ENCODE results near the gene MRPL23.

Gene MRPL23

GRCh38 chr11:1968454-1969002, 21.4 kb downstream of the MRPL23 start:
- Histone ChIP-seq H2BK5ac (ENCODE audit: low read depth, low read length, poor library complexity, severe bottlenecking) (no peak overlapping the region), H2BK12ac (ENCODE audit: low read length in 2 of 2) (no peak overlapping the region), H3K79me1 (replicated peaks; ENCODE audit: low read length, poor library complexity, severe bottlenecking) (no peaks in the 10 kb centered on the region), H3K9ac (ENCODE audit: low read length) (no peak overlapping the region), H3K9me3 (ENCODE audit: control insufficient read depth, low read length) (no peaks in the 10 kb centered on the region), H3K14ac (ENCODE audit: low read length in 2 of 2) (no peak overlapping the region), H2AFZ (ENCODE audit: low read depth, low read length) (no peak overlapping the region), H3K36me3 (ENCODE audit: control insufficient read depth in 1 of 2, insufficient read depth in 2 of 2, low read depth in 1 of 2, low read length in 2 of 2) (no peaks in the 10 kb centered on the region), H2AK5ac (ENCODE audit: low read length, severe bottlenecking) (no peak overlapping the region), H3K27me3 (ENCODE audit: control insufficient read depth in 1 of 2, insufficient read depth in 1 of 2, low read length in 2 of 2) (no peaks in the 10 kb centered on the region), H3K4me3 (ENCODE audit: insufficient read depth in 1 of 2, low read depth in 1 of 2, low read length in 2 of 2) (no peak overlapping the region), H3K4me2 (ENCODE audit: low read length, poor library complexity, severe bottlenecking) (no peak overlapping the region), H2BK15ac (ENCODE audit: low read depth, poor library complexity, severe bottlenecking) (no peak overlapping the region), H2BK120ac (ENCODE audit: low read depth, low read length) (peak overlapping the region; percentile 34), H4K8ac (ENCODE audit: low read length) (peak overlapping the region; percentile 85), H4K91ac (ENCODE audit: low read length) (peak overlapping the region; percentile 68), H3K27ac (ENCODE audit: low read length, poor library complexity, severe bottlenecking) (no peak overlapping the region), H3K4me1 (ENCODE audit: control insufficient read depth, insufficient read depth, low read depth, low read length) (no peaks in the 10 kb centered on the region), H3K23ac (ENCODE audit: low read length in 2 of 2) (no peak overlapping the region), H3K18ac (ENCODE audit: low read depth in 1 of 2, low read length in 2 of 2) (peak overlapping the region in 1 of 2 experiments; percentile 52), H3K4ac (ENCODE audit: low read depth in 1 of 2, low read length in 2 of 2) (no peak overlapping the region)
- no peak for DNase-seq
- no CpG with 5 or more reads among the region's 24 CpGs for WGBS

DNA sequence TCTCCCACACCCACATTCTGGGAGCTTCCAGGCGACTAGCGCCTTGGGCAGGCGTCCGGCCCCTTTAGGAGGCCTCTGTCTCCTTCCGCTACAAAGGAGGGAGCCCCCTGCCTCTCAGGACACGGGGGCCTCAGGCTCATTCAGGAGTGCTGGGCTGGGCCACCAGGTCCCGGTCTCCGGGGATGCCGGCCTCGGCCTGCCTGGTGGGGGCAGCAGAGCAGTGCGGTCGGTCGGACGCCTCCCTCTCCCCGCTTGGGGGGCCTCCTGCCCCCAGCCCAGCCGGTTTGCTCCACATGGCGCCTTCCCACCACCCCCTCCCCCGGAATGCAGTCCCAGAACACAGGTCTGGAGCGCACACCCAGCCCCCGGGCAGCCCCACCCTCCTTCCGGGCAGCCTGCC, 21.9 kb downstream of the MRPL23 start:
- H3K27ac ChIP-seq (ENCODE audit: low read length, poor library complexity, severe bottlenecking), result no peak overlapping the region
- WGBS, result no CpG with 5 or more reads among the region's 21 CpGs

DNA sequence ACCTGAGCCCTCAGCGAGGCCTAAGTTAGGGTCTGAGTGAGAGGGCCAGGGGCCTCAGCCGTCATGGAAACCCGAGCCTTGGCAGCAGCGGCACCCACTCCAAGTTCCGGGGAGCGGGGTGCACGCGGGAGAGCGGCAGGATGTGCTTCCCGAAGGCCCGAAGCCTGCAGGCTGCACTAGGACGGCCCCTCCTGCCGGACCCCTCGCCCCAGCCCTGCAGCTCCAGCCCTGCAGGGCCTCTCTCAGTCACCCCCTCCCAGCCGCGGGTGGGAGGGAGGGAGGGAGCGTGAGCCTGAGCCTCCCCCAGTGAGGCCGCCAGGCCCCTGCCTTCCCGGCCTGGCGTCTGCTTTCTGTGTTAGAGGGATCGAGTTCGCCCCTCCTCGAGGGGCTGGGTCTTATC, 22.6 kb downstream of the MRPL23 start:
- no peak overlapping the region for H2BK120ac ChIP-seq (ENCODE audit: low read depth, low read length)
- H2AK5ac ChIP-seq (ENCODE audit: low read length, severe bottlenecking), result no peak overlapping the region
- H3K79me1 ChIP-seq (replicated peaks; ENCODE audit: low read length, poor library complexity, severe bottlenecking), result no peaks in the 10 kb centered on the region
- no peak for DNase-seq
- H3K14ac ChIP-seq (ENCODE audit: low read length in 2 of 2), result no peak overlapping the region
- WGBS, result no CpG with 5 or more reads among the region's 23 CpGs
- no peaks in the 10 kb centered on the region for H3K27me3 ChIP-seq (ENCODE audit: control insufficient read depth in 1 of 2, insufficient read depth in 1 of 2, low read length in 2 of 2)
- H3K23ac ChIP-seq (ENCODE audit: low read length in 2 of 2), result no peak overlapping the region
- no peak overlapping the region for H4K91ac ChIP-seq (ENCODE audit: low read length)
- no peak overlapping the region for H3K4me2 ChIP-seq (ENCODE audit: low read length, poor library complexity, severe bottlenecking)
- no peak overlapping the region for H2BK15ac ChIP-seq (ENCODE audit: low read depth, poor library complexity, severe bottlenecking)
- no peak overlapping the region for H4K8ac ChIP-seq (ENCODE audit: low read length)
- H3K27ac ChIP-seq (ENCODE audit: low read length, poor library complexity, severe bottlenecking), result no peak overlapping the region
- H3K4ac ChIP-seq (ENCODE audit: low read depth in 1 of 2, low read length in 2 of 2), result no peak overlapping the region
- no peaks in the 10 kb centered on the region for H3K36me3 ChIP-seq (ENCODE audit: control insufficient read depth in 1 of 2, insufficient read depth in 2 of 2, low read depth in 1 of 2, low read length in 2 of 2)
- no peak overlapping the region for H3K9ac ChIP-seq (ENCODE audit: low read length)
- H3K18ac ChIP-seq (ENCODE audit: low read depth in 1 of 2, low read length in 2 of 2), result no peak overlapping the region
- no peaks in the 10 kb centered on the region for H3K9me3 ChIP-seq (ENCODE audit: control insufficient read depth, low read length)
- H3K4me3 ChIP-seq (ENCODE audit: insufficient read depth in 1 of 2, low read depth in 1 of 2, low read length in 2 of 2), result no peak overlapping the region
- H2AFZ ChIP-seq (ENCODE audit: low read depth, low read length), result no peak overlapping the region
- no peak overlapping the region for H2BK12ac ChIP-seq (ENCODE audit: low read length in 2 of 2)
- H3K4me1 ChIP-seq (ENCODE audit: control insufficient read depth, insufficient read depth, low read depth, low read length), result no peaks in the 10 kb centered on the region
- no peak overlapping the region for H2BK5ac ChIP-seq (ENCODE audit: low read depth, low read length, poor library complexity, severe bottlenecking)

More for the DNA sequence above, 21.9 kb downstream of the MRPL23 start:
- no peak overlapping the region for H2AFZ ChIP-seq (ENCODE audit: low read depth, low read length)
- no peak overlapping the region for H2AK5ac ChIP-seq (ENCODE audit: low read length, severe bottlenecking)
- no peaks in the 10 kb centered on the region for H3K36me3 ChIP-seq (ENCODE audit: control insufficient read depth in 1 of 2, insufficient read depth in 2 of 2, low read depth in 1 of 2, low read length in 2 of 2)
- H3K18ac ChIP-seq (ENCODE audit: low read depth in 1 of 2, low read length in 2 of 2), result no peak overlapping the region
- DNase-seq, result no peak
- no peak overlapping the region for H3K4ac ChIP-seq (ENCODE audit: low read depth in 1 of 2, low read length in 2 of 2)
- H3K14ac ChIP-seq (ENCODE audit: low read length in 2 of 2), result no peak overlapping the region
- no peak overlapping the region for H2BK15ac ChIP-seq (ENCODE audit: low read depth, poor library complexity, severe bottlenecking)
- H4K8ac ChIP-seq (ENCODE audit: low read length), result no peak overlapping the region
- no peak overlapping the region for H2BK5ac ChIP-seq (ENCODE audit: low read depth, low read length, poor library complexity, severe bottlenecking)
- no peak overlapping the region for H3K4me2 ChIP-seq (ENCODE audit: low read length, poor library complexity, severe bottlenecking)
- no peaks in the 10 kb centered on the region for H3K27me3 ChIP-seq (ENCODE audit: control insufficient read depth in 1 of 2, insufficient read depth in 1 of 2, low read length in 2 of 2)
- no peaks in the 10 kb centered on the region for H3K4me1 ChIP-seq (ENCODE audit: control insufficient read depth, insufficient read depth, low read depth, low read length)
- no peak overlapping the region for H3K4me3 ChIP-seq (ENCODE audit: insufficient read depth in 1 of 2, low read depth in 1 of 2, low read length in 2 of 2)
- H2BK12ac ChIP-seq (ENCODE audit: low read length in 2 of 2), result no peak overlapping the region
- H4K91ac ChIP-seq (ENCODE audit: low read length), result no peak overlapping the region
- no peak overlapping the region for H3K9ac ChIP-seq (ENCODE audit: low read length)
- H3K79me1 ChIP-seq (replicated peaks; ENCODE audit: low read length, poor library complexity, severe bottlenecking), result no peaks in the 10 kb centered on the region
- H3K23ac ChIP-seq (ENCODE audit: low read length in 2 of 2), result no peak overlapping the region
- H2BK120ac ChIP-seq (ENCODE audit: low read depth, low read length), result no peak overlapping the region
- no peaks in the 10 kb centered on the region for H3K9me3 ChIP-seq (ENCODE audit: control insufficient read depth, low read length)

DNA sequence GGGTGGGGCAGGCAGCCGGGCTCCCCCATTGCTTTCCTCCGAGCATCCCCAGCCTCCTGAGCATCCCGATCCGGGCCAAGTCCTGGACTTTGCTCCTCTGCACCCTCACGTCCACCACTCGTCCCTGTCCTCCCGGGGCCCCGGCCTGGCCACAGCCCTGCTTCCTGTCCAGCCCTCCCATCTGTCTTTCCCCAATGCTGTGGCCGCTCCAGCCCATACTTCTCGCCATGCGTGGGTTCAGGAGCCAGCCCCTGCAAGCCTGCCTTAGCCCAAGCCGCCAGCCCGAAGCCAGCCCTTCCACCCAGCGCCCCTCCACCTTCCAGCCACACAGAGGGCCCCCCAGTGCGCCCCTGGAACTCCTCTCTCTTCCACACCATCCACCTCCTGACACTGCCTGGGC, 23.8 kb downstream of the MRPL23 start:
- Histone ChIP-seq H3K9ac (ENCODE audit: low read length) (no peak overlapping the region), H3K27me3 (ENCODE audit: control insufficient read depth in 1 of 2, insufficient read depth in 1 of 2, low read length in 2 of 2) (no peaks in the 10 kb centered on the region), H3K4me1 (ENCODE audit: control insufficient read depth, insufficient read depth, low read depth, low read length) (no peaks in the 10 kb centered on the region), H4K8ac (ENCODE audit: low read length) (peak overlapping the region; percentile 7), H3K9me3 (ENCODE audit: control insufficient read depth, low read length) (no peaks in the 10 kb centered on the region), H4K91ac (ENCODE audit: low read length) (no peak overlapping the region), H2AK5ac (ENCODE audit: low read length, severe bottlenecking) (no peak overlapping the region), H2BK5ac (ENCODE audit: low read depth, low read length, poor library complexity, severe bottlenecking) (no peak overlapping the region), H2BK12ac (ENCODE audit: low read length in 2 of 2) (peak overlapping the region in 1 of 2 experiments; percentile 71), H3K23ac (ENCODE audit: low read length in 2 of 2) (no peak overlapping the region), H2AFZ (ENCODE audit: low read depth, low read length) (no peak overlapping the region), H3K4me2 (ENCODE audit: low read length, poor library complexity, severe bottlenecking) (no peak overlapping the region), H3K4me3 (ENCODE audit: insufficient read depth in 1 of 2, low read depth in 1 of 2, low read length in 2 of 2) (no peak overlapping the region), H2BK120ac (ENCODE audit: low read depth, low read length) (no peak overlapping the region), H3K79me1 (replicated peaks; ENCODE audit: low read length, poor library complexity, severe bottlenecking) (no peaks in the 10 kb centered on the region), H3K27ac (ENCODE audit: low read length, poor library complexity, severe bottlenecking) (no peak overlapping the region), H2BK15ac (ENCODE audit: low read depth, poor library complexity, severe bottlenecking) (no peak overlapping the region), H3K18ac (ENCODE audit: low read depth in 1 of 2, low read length in 2 of 2) (peak overlapping the region in 1 of 2 experiments; percentile 40), H3K36me3 (ENCODE audit: control insufficient read depth in 1 of 2, insufficient read depth in 2 of 2, low read depth in 1 of 2, low read length in 2 of 2) (no peaks in the 10 kb centered on the region), H3K4ac (ENCODE audit: low read depth in 1 of 2, low read length in 2 of 2) (no peak overlapping the region), H3K14ac (ENCODE audit: low read length in 2 of 2) (no peak overlapping the region)
- WGBS, result no CpG with 5 or more reads among the region's 15 CpGs
- DNase-seq, result no peak
